ENCODE data around the gene RRAS2. TPM values are rescaled to one million over a fixed set of nuclear protein-coding genes. Genes with fewer than 3 reads are reported as not detected.

The RRAS2 gene
- total RNA-seq, 4 donors from 2014 or later: 40.7 to 75.4 (median 58.0) TPM

- WGBS: 92% methylated on average over 2 of the region's 2 CpGs
- no peak for DNase-seq (ENCODE audit: extremely low spot score)
- no peaks in the 10 kb centered on the region for H3K9me3 ChIP-seq
Observed at GRCh38 chr11:14329702-14330101, 29.3 kb downstream of the RRAS2 start.

GRCh38 chr11:14327116-14327515, 31.9 kb downstream of the RRAS2 start:
- Histone ChIP-seq H3K9me3 (no peaks in the 10 kb centered on the region), H3K4me1 (peaks cover 0 to 12% (median 7%) of the 10 kb centered on the region in 4 donors), H3K36me3 (no peaks in the 10 kb centered on the region), H3K27ac (replicated peaks in 1 of 4) (no peak overlapping the region), H3K27me3 (no peaks in the 10 kb centered on the region), H3K4me3 (no peak overlapping the region)
- TF ChIP-seq CTCF (IDR thresholded peaks at IDR 0.05): no peak
- TF ChIP-seq EP300 (IDR thresholded peaks at IDR 0.05): no peak
- no peak for TF ChIP-seq POLR2AphosphoS5 (IDR thresholded peaks at IDR 0.05)
- TF ChIP-seq POLR2A (IDR thresholded peaks at IDR 0.05; ENCODE audit: low read depth): no peak
- intact Hi-C loops (cut with DNase I): no loop called here
- DNase-seq (ENCODE audit: extremely low spot score): no peak

More at GRCh38 chr11:14329702-14330101, 29.3 kb downstream of the RRAS2 start:
- Histone ChIP-seq H3K36me3 (no peaks in the 10 kb centered on the region), H3K27me3 (no peaks in the 10 kb centered on the region), H3K27ac (replicated peaks in 1 of 4) (no peak overlapping the region), H3K4me1 (peaks cover 0 to 9% (median 5%) of the 10 kb centered on the region in 4 donors), H3K4me3 (no peak overlapping the region)
- TF ChIP-seq POLR2AphosphoS5 (IDR thresholded peaks at IDR 0.05) (no peak), POLR2A (IDR thresholded peaks at IDR 0.05; ENCODE audit: low read depth) (no peak), CTCF (IDR thresholded peaks at IDR 0.05) (no peak)
- intact Hi-C loops (cut with DNase I): no loop called here

- Histone ChIP-seq H3K27me3 (no peaks in the 10 kb centered on the region), H3K36me3 (no peaks in the 10 kb centered on the region), H3K4me1 (peaks cover 9 to 25% (median 16%) of the 10 kb centered on the region in 4 donors), H3K9me3 (no peaks in the 10 kb centered on the region), H3K4me3 (no peak overlapping the region), H3K27ac (replicated peaks in 1 of 4) (no peak overlapping the region)
- intact Hi-C loops (cut with DNase I): no loop called here
- DNase-seq (ENCODE audit: extremely low spot score): no peak
- WGBS: 92% methylated on average over 6 of the region's 6 CpGs
- no peak for TF ChIP-seq POLR2A (IDR thresholded peaks at IDR 0.05; ENCODE audit: low read depth)
- no peak for TF ChIP-seq EP300 (IDR thresholded peaks at IDR 0.05)
- TF ChIP-seq POLR2AphosphoS5 (IDR thresholded peaks at IDR 0.05): no peak
- TF ChIP-seq CTCF (IDR thresholded peaks at IDR 0.05): no peak
Observed at GRCh38 chr11:14323118-14323676, 35.8 kb downstream of the RRAS2 start.

GRCh38 chr11:14322510-14322909, 36.5 kb downstream of the RRAS2 start:
- intact Hi-C loops (cut with DNase I): no loop called here
- 89% methylated on average over 2 of the region's 2 CpGs for WGBS
- peaks cover 14 to 32% (median 21%) of the 10 kb centered on the region in 4 donors for H3K4me1 ChIP-seq
- no peaks in the 10 kb centered on the region for H3K9me3 ChIP-seq
- H3K27ac ChIP-seq (replicated peaks in 1 of 4): no peak overlapping the region
- H3K4me3 ChIP-seq: no peak overlapping the region
- H3K27me3 ChIP-seq: no peaks in the 10 kb centered on the region
- H3K36me3 ChIP-seq: no peaks in the 10 kb centered on the region
- no peak for DNase-seq (ENCODE audit: extremely low spot score)
- TF ChIP-seq POLR2A (IDR thresholded peaks at IDR 0.05; ENCODE audit: low read depth): no peak
- no peak for TF ChIP-seq EP300 (IDR thresholded peaks at IDR 0.05)
- TF ChIP-seq POLR2AphosphoS5 (IDR thresholded peaks at IDR 0.05): no peak
- no peak for TF ChIP-seq CTCF (IDR thresholded peaks at IDR 0.05)

- no peak overlapping the region for H3K27ac ChIP-seq (replicated peaks in 1 of 4)
- H3K36me3 ChIP-seq: no peaks in the 10 kb centered on the region
- no peaks in the 10 kb centered on the region for H3K27me3 ChIP-seq
- H3K4me1 ChIP-seq: peaks cover 11 to 31% (median 20%) of the 10 kb centered on the region in 4 donors
- DNase-seq (ENCODE audit: extremely low spot score): no peak
- H3K9me3 ChIP-seq: no peaks in the 10 kb centered on the region
- intact Hi-C loops (cut with DNase I): no loop called here
- TF ChIP-seq EP300 (IDR thresholded peaks at IDR 0.05) (no peak), CTCF (IDR thresholded peaks at IDR 0.05) (no peak), POLR2AphosphoS5 (IDR thresholded peaks at IDR 0.05) (no peak), POLR2A (IDR thresholded peaks at IDR 0.05; ENCODE audit: low read depth) (no peak)
- H3K4me3 ChIP-seq: no peak overlapping the region
- 69% methylated on average over 3 of the region's 3 CpGs for WGBS
Observed at GRCh38 chr11:14320020-14320419, 39.0 kb downstream of the RRAS2 start.

All from esophagus muscularis mucosa (tissue), 4 donors.